ENCODE data around the gene PPP6R1. TPM values are rescaled to one million over a fixed set of nuclear protein-coding genes. Genes with fewer than 3 reads are reported as not detected.
A peak's percentile ranks its signal among the peaks of the same experiment; 100 is the strongest.

PPP6R1 gene
- total RNA-seq, 4 donors from 2014 or later, result 5.6 to 70.4 (median 16.3) TPM

GRCh38 chr19:55224038-55224665 lies 34.7 kb downstream of the PPP6R1 start:
- H3K9me3 ChIP-seq, result no peaks in the 10 kb centered on the region
- TF ChIP-seq CTCF (IDR thresholded peaks at IDR 0.05) (no peak), POLR2A (IDR thresholded peaks at IDR 0.05) (no peak)
- no peaks in the 10 kb centered on the region for H3K27me3 ChIP-seq
- DNase-seq, result no peak
- H3K4me3 ChIP-seq, result no peak overlapping the region
- no peaks in the 10 kb centered on the region for H3K36me3 ChIP-seq
- H3K27ac ChIP-seq, result no peak overlapping the region
- H3K4me1 ChIP-seq, result no peaks in the 10 kb centered on the region
- intact Hi-C loops (cut with DNase I; ENCODE audit: low total_unique reads), result no loop called here

- intact Hi-C loops (cut with DNase I; ENCODE audit: low total_unique reads), result no loop called here
- Histone ChIP-seq H3K4me3 (no peak overlapping the region), H3K27me3 (no peaks in the 10 kb centered on the region), H3K4me1 (no peaks in the 10 kb centered on the region), H3K36me3 (no peaks in the 10 kb centered on the region), H3K27ac (no peak overlapping the region), H3K9me3 (no peaks in the 10 kb centered on the region)
- TF ChIP-seq POLR2A (IDR thresholded peaks at IDR 0.05) (no peak), CTCF (IDR thresholded peaks at IDR 0.05) (no peak)
- DNase-seq, result no peak
These were observed 35.4 kb downstream of the PPP6R1 start for GRCh38 chr19:55223291-55224037.

DNA sequence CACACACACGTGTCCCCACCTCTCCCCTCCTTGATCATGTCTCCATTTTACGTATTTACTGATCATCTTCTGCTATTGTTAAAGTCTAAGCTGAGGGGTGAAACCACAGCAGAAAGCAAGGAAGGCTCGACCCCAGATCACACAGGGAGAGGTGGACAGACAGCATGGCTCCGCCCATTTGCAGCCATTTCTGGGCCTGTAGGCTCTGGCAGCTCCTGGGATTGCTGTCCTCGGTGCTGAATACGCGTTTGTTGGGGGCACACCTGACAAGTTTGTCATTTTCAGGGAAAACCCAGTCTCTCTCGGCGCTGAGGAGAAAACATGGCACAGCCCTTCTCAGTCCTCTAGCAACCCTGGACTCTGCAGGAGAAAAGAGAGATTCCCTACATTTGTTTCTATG lies 38.3 kb downstream of the PPP6R1 start:
- Histone ChIP-seq H3K9me3 (no peaks in the 10 kb centered on the region), H3K4me1 (no peaks in the 10 kb centered on the region), H3K27me3 (no peaks in the 10 kb centered on the region), H3K36me3 (no peaks in the 10 kb centered on the region), H3K27ac (no peak overlapping the region), H3K4me3 (no peak overlapping the region)
- DNase-seq, result no peak
- intact Hi-C loops (cut with DNase I; ENCODE audit: low total_unique reads), result no loop called here
- TF ChIP-seq POLR2A (IDR thresholded peaks at IDR 0.05) (no peak), CTCF (IDR thresholded peaks at IDR 0.05) (no peak)

DNA sequence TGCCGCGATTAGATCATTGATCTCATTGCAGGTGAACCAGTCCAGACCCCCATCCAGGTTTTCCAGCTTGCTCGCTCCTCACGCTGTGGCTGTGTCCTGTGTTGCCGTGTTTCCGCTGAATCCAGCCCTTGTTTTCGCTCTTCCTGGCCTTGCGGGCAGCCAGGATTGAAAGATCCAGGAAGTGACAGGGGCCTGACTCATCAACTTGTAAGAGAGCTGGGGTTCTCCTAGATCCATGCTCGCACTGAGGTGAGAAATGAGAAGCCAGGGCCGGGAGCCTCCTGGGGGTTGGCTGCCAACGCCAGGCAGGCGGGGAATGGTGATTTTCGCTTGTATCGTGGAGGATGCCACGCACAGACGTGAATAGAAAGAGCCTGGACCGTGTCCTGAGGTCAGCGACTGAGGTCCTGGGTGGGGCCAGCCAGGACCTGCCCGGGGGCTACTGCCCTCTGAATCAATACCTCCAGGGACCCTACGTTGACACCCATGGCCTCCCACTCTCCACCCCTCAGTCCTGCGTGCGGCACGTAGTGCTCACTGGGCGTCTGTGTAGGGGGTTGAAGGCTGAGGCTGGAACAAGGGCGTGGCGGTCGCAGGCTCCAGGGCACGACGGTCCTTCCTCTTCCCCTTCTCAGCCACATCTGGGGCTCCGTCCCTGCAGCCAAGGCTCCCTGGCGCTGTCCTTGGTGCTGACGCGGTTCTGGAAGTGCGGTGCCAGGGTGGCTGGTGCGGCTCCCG lies 42.2 kb downstream of the PPP6R1 start:
- H3K4me1 ChIP-seq, result no peaks in the 10 kb centered on the region
- no peak overlapping the region for H3K27ac ChIP-seq
- no peaks in the 10 kb centered on the region for H3K27me3 ChIP-seq
- H3K4me3 ChIP-seq, result no peak overlapping the region
- no peaks in the 10 kb centered on the region for H3K36me3 ChIP-seq
- intact Hi-C loops (cut with DNase I; ENCODE audit: low total_unique reads), result no loop called here
- H3K9me3 ChIP-seq, result peaks cover 0 to 6% of the 10 kb centered on the region in 2 donors
- peak; percentile 41 to 47 for DNase-seq
- TF ChIP-seq CTCF (IDR thresholded peaks at IDR 0.05) (no peak), POLR2A (IDR thresholded peaks at IDR 0.05) (peak in 1 of 2 donors; percentile 26)

GRCh38 chr19:55213547-55213946 lies 45.3 kb downstream of the PPP6R1 start:
- Histone ChIP-seq H3K36me3 (no peaks in the 10 kb centered on the region), H3K27ac (no peak overlapping the region), H3K4me3 (no peak overlapping the region), H3K9me3 (peaks cover 0 to 6% of the 10 kb centered on the region in 2 donors), H3K27me3 (no peaks in the 10 kb centered on the region), H3K4me1 (no peaks in the 10 kb centered on the region)
- TF ChIP-seq CTCF (IDR thresholded peaks at IDR 0.05) (no peak), POLR2A (IDR thresholded peaks at IDR 0.05) (no peak)
- no peak for DNase-seq
- intact Hi-C loops (cut with DNase I; ENCODE audit: low total_unique reads), result no loop called here

Data from uterus (tissue), 4 donors.